GM10248 (cell line): Measurements from ENCODE around the gene EHD4.

Experiments used
- CTCF ChIA-PET: fragments of 300-600 bp; sonication (Branson Sonifier 250); formaldehyde crosslinking; extraction: SDS; loops from one replicate; lab custom pipeline; 2021; ENCODE audit warnings: antibody characterized with exemption; lab: Yijun Ruan, JAX
- POLR2A ChIA-PET: fragments of 350-650 bp; sonication (Branson Sonifier 250); formaldehyde crosslinking; extraction: SDS; loops from one replicate; lab custom pipeline; 2020; ENCODE audit warnings: antibody characterized with exemption; lab: Yijun Ruan, JAX
- DNase-seq: peaks from one replicate; pipeline ENCODE4 v3.0.0; 2012; ENCODE audit errors: extremely low spot score
- CTCF ChIP-seq: IDR thresholded peaks from 2 replicates; pipeline ENCODE4 v1.5.1; 2012; ENCODE audit warnings: mild to moderate bottlenecking, low read depth; ENCODE audit errors: extremely low read depth, missing control alignments, control extremely low read depth

The EHD4 gene

GRCh38 chr15:41882689-41883483, 89.5 kb downstream of the EHD4 start:
- POLR2A ChIA-PET: interaction anchor here (0.6 kb wide), 1 partner anchor 76 kb away, joined by 6 read pairs; no protein-coding TSS in a partner anchor
- CTCF ChIA-PET: interaction anchor here (1.4 kb wide), 1 partner anchor 12 kb away, joined by 4 read pairs; no protein-coding TSS in a partner anchor
- DNase-seq: no peak
- TF ChIP-seq CTCF: no peak

DNA sequence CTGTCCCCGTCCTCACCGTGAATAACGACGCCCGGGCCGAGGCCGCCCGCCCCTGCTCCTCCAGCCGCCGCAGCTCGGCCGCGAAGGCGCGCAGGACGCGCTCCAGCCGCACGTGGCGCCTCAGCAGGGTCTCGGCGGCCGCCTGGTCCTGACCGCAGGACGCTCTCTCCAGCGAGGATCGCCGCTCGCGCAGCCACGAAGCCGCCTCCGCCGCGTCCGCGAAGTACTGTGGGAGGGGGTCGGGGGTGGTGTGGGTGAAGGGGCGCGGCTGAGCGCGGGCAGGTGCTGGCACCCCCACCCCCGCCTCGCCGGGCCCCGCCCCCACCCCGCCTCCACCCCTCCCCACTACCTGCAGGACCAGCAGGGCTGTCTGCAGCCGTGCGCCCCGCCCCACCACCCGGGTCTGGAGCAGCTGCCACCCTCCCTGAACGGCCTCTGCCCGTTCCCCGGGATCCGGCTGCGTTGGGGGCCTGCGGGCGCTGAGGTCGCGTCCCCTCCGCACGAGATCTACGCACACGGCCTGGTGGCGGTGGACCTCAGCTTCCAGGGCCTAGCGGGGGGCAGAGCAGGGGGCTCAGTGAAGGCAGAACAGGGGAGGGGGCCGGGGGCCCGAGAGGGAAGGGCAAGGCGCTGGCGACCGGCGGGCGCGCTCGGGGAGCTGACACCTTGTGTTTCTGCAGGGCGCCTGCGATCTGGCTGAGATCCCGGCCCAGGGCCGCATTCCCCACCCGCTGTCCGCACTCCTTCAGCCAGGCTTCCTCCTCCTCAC, 90.3 kb downstream of the EHD4 start:
- no peak for TF ChIP-seq CTCF
- CTCF ChIA-PET: interaction anchor here (2.0 kb wide), 1 partner anchor 23 kb away, joined by 5 read pairs; no protein-coding TSS in a partner anchor
- DNase-seq: no peak
- POLR2A ChIA-PET: no interaction called here

GRCh38 chr15:41881550-41881919, 90.8 kb downstream of the EHD4 start:
- no peak for DNase-seq
- no peak for TF ChIP-seq CTCF
- ChIA-PET POLR2A (no interaction called here), CTCF (interaction anchor here (0.9 to 2.0 kb wide), 3 partner anchors 23 to 203 kb away, joined by 3 to 5 read pairs (median 3); no protein-coding TSS in a partner anchor)

- CTCF ChIA-PET: interaction anchor here (0.9 to 2.0 kb wide), 4 partner anchors 19 to 203 kb away, joined by 3 to 5 read pairs (median 3); no protein-coding TSS in a partner anchor
- no peak for TF ChIP-seq CTCF
- no peak for DNase-seq
- POLR2A ChIA-PET: no interaction called here
Measured at GRCh38 chr15:41881086-41881485, 91.3 kb downstream of the EHD4 start.

GRCh38 chr15:41880156-41880877, 92.0 kb downstream of the EHD4 start:
- no peak for DNase-seq
- TF ChIP-seq CTCF: no peak
- ChIA-PET POLR2A (no interaction called here), CTCF (interaction anchor here (1.0 to 2.0 kb wide), 3 partner anchors 18 to 204 kb away, joined by 3 to 5 read pairs (median 3); no protein-coding TSS in a partner anchor)
